ENCODE measurements around the gene SREBF2.

Gene SREBF2

DNA sequence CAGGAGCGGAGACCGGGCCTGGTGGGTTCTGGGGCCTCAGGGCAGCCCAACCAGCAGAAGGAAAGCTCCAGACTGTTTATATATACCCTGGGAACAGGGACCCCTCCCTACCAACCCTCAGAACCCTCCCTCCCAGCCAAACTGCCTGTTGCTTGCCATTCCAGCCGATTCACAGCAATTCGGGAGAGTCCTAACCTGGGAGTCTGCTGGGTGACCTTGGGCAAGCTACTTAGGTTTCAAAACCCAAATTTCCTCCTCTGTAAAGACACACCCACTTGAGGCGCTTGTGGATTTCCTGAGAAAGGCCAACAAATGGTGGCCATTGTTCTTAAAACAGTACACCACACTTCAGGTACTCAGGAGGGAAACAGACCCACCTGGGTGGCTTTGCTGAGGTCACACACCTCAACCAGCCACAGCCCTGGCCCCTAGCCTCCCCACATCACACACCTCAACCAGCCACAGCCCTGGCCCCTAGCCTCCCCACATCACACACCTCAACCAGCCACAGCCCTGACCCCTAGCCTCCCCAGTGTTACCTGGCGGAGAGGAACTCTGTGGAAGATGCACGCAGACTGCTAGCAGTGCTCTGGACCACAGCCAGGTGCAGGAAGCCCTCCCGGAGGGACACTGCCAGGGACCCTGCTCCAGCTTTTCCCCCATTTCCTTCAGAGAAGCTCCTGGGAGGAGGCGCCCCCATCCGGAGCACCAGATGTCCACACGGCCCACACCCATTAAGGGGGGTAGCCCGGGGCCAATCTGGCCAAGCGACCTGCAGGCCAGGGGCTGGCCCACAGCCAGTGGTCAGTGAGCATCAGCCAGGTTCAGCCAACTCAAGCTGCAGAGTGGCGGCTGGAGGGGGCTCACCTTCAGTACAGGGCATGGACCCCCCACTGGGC lies 75.8 kb downstream of the SREBF2 start:
- peak; percentile 63 for DNase-seq (ENCODE audit: low read depth, low spot score)

DNA sequence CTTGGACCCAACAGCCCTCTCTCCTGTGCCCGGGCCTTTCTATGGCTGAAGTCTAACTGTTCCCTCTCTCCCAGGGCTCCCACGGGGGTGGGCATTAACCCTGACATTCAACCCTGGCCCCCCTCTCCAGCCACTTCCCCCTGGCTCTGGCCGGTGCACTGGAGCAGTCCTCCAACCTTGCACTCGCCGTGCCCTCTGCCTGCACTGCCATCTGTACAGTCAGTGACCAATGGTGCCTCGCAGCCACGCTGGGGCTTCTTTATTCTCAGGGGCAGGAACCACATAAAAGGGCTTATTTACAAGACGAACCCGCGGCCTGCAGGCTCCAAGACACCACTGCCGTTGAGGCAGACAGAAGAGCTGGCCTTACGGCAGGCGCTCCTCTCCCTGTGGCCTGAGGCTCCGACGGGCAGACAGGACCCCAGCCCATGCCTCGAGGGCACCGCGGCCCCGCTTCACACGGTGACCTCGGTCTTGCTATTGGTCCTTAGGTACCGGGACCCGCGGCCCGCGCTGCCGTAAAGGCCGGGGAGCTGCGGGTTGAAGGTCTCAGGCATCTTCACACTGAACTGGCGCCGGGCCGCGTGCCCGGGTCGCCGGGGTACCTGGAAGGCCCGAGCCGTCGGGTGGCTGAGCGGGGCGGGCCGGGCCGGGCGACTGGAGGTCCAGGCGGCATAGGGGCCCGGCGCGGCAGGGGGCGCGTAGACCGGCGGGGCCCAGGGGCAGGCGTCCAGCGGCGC lies 76.6 kb downstream of the SREBF2 start:
- DNase-seq (ENCODE audit: low read depth, low spot score): peak; percentile 67

DNA sequence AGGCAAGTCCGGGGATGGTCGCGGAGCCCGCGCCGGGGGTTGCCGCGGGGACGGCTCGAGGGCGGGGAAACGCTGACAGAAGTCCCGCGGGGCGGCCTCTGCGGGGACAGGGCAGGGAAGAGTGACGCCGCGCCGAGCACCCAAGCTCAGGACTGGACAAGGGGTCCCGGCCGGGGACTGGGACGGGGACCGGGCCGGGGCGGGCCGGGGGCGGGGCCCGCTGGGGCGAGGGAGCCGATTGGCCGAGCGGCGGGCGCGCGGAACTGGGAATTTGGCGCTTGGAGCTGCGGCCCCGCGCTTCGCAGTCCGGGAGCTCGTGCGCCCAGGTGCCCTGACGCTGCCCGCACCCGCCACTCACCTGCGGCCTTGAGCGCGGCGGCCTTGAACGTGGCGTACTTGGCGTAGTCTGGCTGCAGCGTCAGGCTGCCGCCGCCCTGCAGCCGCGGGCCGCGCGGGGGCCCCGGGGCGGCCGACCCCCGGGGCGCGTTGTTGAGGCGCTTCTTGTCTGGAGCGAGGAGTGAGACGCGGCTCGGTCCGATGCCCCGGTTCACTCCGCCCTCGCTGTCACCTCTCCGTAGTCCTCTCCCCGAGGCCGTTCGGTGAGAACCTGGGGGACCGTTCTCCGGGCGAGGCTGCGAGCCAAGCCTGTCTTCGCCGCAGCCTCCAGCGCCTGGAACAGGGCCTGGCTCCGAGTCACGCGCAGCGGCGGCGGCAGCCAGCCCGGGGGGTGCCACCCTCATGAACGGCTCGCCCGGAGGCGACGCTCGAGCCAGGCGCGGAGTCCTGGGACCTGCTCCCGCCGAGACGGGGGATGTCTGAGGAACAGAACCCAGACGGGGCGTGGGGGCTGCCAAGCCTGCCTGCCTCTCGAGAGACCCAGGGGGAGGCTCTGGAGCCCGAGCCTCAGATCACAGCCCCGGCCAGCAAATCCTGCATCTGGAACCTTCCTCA lies 77.4 kb downstream of the SREBF2 start:
- no peak for DNase-seq (ENCODE audit: low read depth, low spot score)

DNA sequence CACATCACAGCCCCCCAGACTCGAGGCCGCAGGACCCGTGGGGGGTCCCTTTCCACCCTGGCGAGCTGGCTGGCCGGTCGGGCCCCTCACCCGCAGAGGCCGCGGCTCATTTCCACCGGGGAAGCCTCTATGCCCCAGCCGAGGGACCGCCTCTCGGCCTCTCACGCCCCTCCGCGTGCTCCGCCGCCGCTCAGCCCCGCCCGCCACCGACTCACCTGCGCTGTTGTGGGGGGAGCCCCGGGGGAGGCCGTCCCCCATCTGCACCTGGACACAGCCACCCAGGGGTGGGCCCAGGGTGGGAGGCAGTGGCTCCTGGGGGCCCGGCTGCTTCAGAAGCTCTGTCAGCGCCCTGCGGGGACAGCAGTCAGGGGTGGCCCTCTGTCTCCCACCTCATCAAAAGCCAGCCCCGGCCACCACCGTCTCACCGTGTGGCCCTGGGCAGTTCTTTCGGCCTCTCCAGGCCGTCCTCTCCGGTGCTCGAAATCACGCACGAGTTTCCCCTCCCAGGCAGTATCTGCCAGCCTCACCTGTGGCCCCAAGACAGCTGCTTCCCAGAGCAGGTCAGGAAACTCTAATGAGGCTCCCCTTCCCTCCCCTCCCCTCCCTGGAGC lies 78.2 kb downstream of the SREBF2 start:
- DNase-seq (ENCODE audit: low read depth, low spot score): no peak

DNA sequence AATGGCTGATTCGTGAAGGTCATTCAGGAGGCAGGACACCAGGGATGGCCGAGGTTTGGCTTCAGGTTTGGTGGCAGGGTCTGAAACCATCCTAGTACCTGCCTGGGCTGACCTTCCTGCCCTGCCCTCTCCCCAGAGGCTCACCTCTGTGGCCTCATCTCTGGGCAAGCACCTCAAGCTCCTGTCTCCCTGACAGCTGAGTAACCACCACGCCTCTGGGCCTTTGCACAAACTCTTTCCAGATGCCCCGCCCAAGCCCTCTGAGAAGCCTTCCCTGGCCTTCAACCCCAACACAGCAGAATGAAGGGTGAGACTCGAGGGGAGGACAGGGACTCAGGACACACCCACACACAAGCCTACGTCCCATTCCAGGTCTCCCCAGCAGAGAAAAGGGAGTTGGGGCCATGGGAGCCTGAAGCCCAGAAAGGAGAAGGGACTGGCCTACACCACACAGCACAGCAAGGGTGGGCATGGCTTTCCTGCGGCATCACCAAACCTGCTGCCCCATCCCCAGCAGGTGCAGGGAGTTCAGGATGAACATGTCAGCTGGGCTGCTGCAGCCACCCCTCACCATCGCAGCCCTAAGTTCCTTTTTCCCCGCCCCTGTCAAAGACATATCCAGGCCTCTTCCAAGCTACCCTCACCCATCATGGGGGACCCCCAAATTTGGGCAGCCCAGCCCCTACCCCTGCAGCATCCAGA lies 79.6 kb downstream of the SREBF2 start:
- no peak for DNase-seq (ENCODE audit: low read depth, low spot score)

DNA sequence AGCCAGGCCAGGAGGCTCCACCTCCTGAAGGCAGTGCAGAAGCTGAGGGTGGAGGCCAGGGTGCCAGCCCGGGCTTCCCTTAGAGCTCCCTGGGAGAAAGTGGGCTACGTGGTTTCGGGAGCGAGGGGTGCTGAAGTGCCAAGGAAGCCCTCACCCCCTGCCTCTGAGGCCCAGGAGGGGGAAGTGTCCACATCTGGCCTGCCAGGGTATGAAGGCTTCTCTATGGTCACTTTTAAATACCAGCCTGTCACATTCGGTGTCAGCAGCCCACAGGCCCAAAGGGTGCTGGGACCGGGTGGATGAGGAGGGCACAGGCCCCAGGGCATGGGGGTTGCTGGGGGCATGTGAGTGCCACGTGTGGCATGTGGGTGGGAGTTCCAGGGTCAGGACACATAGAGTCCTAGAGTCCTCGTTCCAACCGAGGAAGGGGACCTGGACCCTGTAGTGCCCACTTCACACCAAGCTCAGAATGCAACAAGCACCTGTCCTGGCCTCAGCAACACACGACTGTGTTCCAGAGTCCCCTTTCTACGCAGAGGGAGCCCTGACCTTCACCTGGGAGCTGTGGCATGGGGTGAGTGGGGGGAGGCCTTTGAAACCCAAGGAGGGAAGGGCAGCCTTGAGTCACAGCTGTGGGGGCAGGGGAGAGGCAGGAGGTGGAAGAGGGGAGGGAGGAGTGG lies 80.3 kb downstream of the SREBF2 start:
- no peak for DNase-seq (ENCODE audit: low read depth, low spot score)

DNA sequence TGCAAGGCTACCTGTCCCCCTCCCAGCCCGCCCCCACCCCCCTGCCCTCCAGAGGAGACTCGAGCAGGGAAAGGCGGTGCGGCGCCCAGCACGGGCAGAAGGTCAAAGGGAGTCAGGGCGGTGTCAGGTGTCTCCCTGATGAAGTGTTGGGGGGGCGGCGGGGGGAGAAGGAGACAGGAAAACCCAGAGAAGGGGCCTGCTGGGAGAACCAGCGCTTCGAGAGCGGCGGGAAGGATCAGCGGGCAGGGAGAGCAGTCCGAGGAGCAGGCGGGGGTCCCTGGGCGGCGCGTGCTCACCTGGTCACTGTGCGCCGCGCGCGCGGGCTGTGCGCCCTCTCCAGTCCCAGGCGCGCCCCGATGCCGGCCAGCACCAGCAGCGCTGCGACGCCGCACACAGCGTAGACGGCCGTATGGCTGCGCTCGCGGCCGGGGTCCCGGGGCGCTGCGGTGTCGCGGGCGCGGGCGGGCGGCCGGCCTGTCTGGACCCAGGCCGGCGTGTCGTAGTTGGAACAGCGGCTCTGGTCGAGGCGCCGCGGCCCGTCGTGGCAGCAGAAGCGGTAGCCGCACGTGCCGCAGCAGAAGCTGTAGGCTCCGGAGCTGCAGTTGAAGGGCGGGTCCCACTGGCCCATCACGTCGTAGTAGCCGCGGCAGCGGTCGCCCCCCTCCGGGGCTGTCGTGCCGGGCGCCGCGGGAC lies 81.1 kb downstream of the SREBF2 start:
- no peak for DNase-seq (ENCODE audit: low read depth, low spot score)

DNA sequence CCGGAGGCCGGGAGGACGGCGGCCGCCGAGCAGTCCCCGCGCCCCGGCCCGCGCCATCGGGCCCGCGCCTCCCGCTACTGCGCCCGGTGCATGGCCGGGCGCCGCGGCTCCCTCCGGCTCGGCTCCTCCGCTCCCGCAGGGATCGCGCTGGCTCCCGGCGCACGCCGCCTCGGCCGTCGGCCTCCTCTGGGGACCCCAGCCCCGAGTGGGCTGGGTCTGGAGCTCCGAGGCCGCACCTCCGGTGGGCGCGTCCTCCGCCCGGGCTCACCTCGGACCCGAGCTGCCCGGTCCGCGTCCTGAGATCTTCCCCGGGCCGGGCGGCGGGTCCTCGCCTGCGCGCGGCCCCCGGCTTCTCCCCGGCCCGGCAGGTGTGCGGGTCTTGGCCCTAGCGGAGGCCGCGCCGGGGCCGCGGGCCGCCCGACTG lies 81.7 kb downstream of the SREBF2 start:
- DNase-seq (ENCODE audit: low read depth, low spot score): no peak

DNA sequence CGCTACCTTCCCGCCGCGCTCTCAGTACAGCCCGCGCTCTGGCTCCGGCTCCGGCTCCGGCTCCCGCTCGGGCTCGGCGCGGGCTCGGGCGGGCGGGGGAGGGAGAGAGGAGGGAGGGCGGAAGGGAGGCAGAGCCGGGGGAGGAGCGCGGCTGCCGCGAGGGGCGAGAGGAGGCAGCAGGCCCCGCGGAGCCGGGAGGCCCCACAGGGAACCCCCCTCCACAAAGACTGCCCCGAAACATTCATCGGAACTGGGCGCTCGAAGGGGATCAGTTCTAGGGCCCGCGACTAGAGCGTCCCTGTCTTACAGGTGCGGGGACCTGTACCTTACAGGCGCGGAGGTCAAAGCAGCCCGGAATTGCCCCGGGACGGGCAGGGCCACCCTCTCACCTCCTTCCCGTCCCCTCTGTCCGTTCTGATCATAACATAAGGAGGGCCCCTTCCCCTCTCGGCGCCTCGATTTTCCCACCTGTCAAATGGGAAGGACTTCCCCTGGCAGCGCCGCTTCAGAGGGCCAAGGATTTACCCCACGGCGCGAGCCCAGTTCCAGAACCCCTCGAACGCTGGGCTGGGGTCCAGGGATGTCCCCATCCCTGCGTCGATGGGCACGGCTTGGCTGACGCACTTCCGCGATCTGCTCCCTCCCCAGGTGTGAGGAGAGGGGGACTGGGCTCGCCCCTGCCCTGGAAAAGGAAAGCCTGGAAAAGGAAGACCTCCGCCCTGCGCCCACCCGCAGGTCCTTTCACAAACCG lies 82.3 kb downstream of the SREBF2 start, which contains the start of gene SHISA8:
Gene SHISA8 (minus strand): TSS at position 40 of the 751 bp plus-strand sequence. CDS start 407 bp downstream, outside the sequence.
- DNase-seq (ENCODE audit: low read depth, low spot score): no peak

DNA sequence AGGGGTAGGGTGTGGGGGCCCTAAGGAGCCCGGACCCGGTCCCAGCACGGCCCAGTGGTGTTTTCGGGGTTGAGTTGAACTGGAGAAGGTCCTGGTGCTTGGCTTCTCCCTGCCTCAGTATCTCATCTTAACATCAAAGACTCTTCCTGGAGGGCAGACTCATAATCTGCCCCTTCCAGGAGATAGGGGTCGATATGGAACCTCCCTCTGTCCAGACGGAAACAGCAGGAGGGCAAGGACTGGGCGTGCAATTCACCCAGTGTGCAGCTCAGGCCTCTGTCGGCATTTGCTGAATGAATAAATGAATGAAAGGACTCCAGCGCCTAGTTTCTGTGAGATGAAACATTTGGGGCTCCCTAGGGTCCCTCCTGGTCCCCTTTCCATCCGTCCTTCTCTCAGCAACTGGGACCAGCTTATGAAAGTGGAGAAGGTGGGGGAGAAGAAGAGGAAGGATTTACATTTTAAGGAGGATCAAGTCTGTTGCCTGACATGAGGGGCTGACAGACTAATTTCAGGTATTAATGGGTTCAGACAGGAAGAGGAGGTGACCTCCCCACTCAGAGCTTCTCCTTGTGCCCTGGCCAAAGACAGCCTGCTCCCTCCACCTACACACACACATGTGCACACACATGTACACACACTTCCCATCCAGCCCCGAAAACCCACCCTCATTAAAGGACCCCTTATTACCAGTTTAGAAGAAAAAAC lies 83.0 kb downstream of the SREBF2 start:
- no peak for DNase-seq (ENCODE audit: low read depth, low spot score)

DNA sequence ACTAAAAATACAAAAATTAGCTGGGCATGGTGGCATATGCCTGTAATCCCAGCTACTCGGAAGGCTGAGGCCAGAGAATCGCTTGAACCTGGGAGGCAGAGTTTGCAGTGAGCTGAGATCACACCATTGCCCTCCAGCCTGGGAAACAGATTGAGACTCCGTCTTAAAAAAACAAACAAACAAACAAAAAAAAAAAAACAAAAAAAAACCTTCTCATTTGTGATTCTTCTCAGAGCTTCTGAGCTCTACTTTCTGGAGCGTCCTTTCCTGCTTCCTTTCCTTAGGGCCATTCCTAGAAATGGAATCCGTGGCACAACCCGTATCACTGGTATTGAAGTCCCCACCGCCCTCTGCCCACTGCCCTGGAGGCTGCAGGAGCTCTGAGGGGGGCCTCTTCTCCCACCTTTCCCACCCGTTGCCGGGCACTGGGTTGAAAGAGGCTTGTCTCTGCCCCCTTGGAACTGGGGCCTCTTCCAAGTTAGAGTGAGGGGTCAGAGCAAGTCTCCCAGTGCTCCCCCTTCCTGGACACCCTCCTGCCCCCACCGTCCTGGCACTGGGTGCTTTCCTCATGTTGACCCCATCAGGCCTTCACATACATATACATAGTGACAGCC lies 83.9 kb downstream of the SREBF2 start:
- no peak for DNase-seq (ENCODE audit: low read depth, low spot score)

DNA sequence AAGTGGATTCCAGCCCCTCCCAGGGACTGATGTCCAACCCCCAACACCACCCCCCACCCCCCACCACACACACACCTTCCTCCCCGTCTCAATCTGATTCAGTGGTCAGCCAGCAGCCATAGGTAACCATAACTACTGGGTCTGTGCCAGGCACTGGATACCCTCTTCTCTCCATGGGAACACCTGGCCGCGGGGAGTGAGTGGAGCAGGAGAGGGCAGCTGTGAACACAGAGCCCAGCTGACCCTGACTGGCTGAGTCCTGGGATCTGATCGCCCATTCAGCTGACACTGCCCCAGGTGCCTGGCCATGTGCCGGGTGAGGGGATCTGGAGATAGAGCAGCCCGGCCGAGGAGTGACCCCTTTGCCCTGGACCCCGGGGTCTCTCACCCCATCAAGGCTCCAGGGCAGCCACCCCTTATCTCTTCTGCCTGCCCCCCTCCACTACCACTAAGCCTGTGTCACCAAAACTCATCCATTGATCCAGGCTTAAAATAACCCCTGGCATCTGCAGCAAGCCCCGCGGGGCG lies 84.5 kb downstream of the SREBF2 start:
- no peak for DNase-seq (ENCODE audit: low read depth, low spot score)

DNA sequence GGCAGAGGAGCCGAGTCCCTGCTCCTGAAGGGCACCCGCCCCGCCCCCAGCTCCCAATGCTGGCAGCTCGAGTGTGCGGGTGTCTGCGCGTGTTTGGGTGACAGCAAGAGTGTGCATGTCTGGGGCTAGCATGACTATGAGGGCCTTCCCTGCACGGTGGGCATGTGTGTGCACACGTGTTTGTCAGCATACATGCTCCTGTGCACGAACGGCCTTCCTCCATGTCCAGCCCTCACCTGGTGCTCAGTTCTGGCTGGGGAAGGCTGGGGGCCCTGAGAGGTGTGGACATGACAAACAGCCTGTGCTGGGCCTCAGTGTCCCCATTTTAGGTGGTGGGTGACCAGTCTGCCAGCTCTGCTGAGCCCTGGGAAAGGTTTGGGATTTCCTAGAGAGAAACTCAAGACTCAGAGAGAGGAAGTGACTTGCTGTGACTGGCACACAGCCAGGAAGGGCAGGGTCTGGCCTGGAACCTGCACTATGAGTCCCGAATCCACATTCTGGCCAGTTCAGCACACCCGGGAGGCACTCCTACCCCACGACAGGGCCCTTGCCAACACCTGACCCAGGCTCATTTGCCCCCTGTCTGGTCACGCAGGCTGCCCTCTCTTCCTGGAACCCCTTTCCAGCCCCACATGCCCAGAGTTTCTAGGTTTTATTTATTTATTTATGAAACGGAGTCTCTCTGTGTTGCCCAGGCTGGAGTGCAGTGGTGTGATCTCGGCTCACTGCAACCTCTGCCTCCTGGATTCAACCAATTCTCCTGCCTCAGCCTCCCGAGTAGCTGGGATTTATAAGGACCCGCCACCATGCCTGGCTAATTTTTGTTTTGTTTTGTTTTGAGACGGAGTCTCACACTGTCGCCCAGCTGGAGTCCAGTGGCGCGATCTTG lies 85.2 kb downstream of the SREBF2 start:
- no peak for DNase-seq (ENCODE audit: low read depth, low spot score)

DNA sequence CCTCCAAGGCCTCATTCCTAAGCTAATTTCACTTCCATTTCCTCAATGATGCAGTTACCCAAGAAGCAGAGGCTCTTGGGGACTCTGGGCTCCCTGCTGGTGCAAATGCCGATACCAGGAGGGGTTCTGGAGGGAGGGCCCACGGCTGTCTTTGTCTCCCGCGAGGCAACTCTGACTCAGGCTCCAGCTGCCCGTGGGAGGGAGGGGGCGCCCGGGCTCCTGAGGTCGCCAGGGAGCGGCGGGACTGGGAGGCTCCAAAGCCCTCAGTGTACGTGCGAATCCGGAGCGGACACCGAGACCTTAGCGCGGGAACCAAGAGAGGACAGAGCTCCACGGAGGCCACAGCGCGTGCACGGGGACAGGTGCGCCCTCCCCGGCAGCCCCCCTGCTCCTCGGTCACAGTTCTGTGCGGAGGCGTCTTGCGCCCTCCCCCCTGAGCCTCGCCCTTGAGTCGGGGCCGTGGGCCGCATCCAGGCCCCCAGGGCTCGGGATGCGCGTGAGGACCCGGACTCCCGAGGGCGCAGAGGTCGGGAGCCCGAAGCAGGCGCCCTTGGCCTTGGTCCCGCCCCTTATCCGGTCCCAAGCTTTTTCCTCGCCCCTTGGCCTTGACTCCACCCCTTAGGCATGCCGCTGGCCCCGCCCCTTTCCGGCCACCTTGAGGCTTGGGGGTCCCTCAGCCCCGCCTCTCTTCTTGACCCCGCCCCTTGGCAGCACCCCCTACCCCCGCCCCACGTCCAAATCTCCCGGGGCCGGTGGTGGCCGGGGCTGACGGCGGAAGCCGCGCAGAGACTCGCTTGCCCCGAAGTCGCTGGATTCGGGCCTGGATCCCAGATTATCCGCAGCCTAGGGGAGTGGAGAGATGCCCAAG lies 86.7 kb downstream of the SREBF2 start:
- peak; percentile 31 for DNase-seq (ENCODE audit: low read depth, low spot score)

DNA sequence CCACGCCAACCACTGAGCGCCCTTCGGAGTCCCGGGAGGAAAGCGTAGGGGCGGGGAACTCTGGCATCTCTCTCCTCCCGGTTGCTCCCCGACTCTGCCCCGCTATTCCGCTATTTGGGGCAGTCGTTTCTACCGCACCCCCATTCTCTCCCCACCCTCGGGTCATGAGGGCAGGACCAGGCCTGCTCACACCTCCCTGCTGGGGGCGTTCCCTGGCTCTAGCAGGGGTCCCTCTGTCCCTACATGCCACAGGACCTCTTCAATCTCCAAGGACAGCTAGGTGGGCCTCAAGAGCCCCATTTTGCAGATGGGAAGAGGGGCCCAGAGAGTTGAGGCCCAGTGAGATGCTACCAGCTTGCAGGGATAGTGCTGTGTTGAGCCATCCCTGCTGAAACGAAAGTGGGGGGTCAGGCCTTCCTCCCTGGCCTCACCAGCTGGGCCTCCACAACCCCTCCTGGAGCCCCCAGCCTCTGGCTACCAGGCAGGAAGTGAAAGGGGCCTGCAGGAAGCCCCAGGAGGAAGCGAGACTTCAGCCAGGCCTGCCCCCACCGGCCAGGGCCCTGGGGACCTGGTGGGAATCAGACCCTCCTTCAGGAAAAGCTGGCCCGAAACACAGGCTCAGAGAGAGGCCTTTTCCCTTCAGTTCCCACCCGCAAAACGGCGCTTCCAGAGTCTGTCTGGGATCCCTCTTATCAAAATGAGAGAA lies 87.5 kb downstream of the SREBF2 start:
- no peak for DNase-seq (ENCODE audit: low read depth, low spot score)
